RCC 7860 (cell line): ENCODE data around the gene CS.
A peak's percentile ranks its signal among the peaks of the same experiment; 100 is the strongest.
"Not testable (repeated sequence)": the region's sequence is repeated elsewhere in the genome, so short reads cannot be mapped to it uniquely, and the experiment has no call there.

Source experiments
- DNase-seq: peaks from one replicate; pipeline ENCODE4 v3.0.0-alpha.2; 2015; ENCODE audit warnings: low spot score
- FAIRE-seq: peaks from 2 replicates; lab custom pipeline; 2012; peaks lifted over from hg19 to GRCh38; lab: Jason Lieb, UNC

CS gene

GRCh38 chr12:56321610-56322009 lies 21.5 kb upstream of the CS start:
- not testable (repeated sequence) for FAIRE-seq, DNase-seq

GRCh38 chr12:56321027-56321426 lies 20.9 kb upstream of the CS start:
- DNase-seq (no peak), FAIRE-seq (no peak)

- FAIRE-seq (no peak), DNase-seq (no peak)
Observed at GRCh38 chr12:56317675-56318074, 17.5 kb upstream of the CS start.

- DNase-seq (peak; percentile 97), FAIRE-seq (peak; percentile 81)
Observed at GRCh38 chr12:56315622-56316473, 15.7 kb upstream of the CS start, which contains the start of gene CNPY2. Gene CNPY2, minus strand, starts transcription at chr12:56315988. Its CDS starts 771 bp downstream, at chr12:56315217.

GRCh38 chr12:56315249-56315621 lies 15.1 kb upstream of the CS start:
- no peak for FAIRE-seq

GRCh38 chr12:56311003-56311402 lies 10.9 kb upstream of the CS start:
- DNase-seq (no peak), FAIRE-seq (no peak)

More at GRCh38 chr12:56315249-56315621, 15.1 kb upstream of the CS start:
- DNase-seq, result no peak

GRCh38 chr12:56308714-56309113 lies 8.6 kb upstream of the CS start:
- DNase-seq (no peak), FAIRE-seq (no peak)

GRCh38 chr12:56307221-56307965 lies 7.3 kb upstream of the CS start:
- DNase-seq (no peak), FAIRE-seq (no peak)

GRCh38 chr12:56304872-56305590 lies 4.9 kb upstream of the CS start:
- FAIRE-seq (no peak), DNase-seq (no peak)

- no peak for FAIRE-seq
Observed at GRCh38 chr12:56304276-56304675, 4.1 kb upstream of the CS start.

GRCh38 chr12:56300644-56301464 lies 724 bp upstream of the CS start:
- DNase-seq (no peak), FAIRE-seq (no peak)

More at GRCh38 chr12:56304276-56304675, 4.1 kb upstream of the CS start:
- no peak for DNase-seq

GRCh38 chr12:56299308-56299852 lies 750 bp downstream of the CS start:
- FAIRE-seq, result no peak
- DNase-seq, result no peak

GRCh38 chr12:56298828-56299227 lies 1.3 kb downstream of the CS start:
- DNase-seq (no peak), FAIRE-seq (no peak)

- FAIRE-seq (no peak), DNase-seq (no peak)
Observed at GRCh38 chr12:56297400-56297799, 2.7 kb downstream of the CS start.

GRCh38 chr12:56296295-56296694 lies 3.8 kb downstream of the CS start:
- FAIRE-seq (no peak), DNase-seq (no peak)

GRCh38 chr12:56293795-56294194 lies 6.3 kb downstream of the CS start:
- FAIRE-seq (no peak), DNase-seq (no peak)

GRCh38 chr12:56288705-56289387 lies 11.3 kb downstream of the CS start:
- DNase-seq (no peak), FAIRE-seq (no peak)

GRCh38 chr12:56286044-56286830 lies 13.9 kb downstream of the CS start:
- no peak for DNase-seq
- no peak for FAIRE-seq

GRCh38 chr12:56284263-56284662 lies 15.9 kb downstream of the CS start:
- DNase-seq, FAIRE-seq: not testable (repeated sequence)
